SK-N-DZ (cell line): ENCODE measurements around the gene MED27.

Source experiments
- DNase-seq: peaks from one replicate; pipeline ENCODE4 v3.0.0-alpha.2; 2015; ENCODE audit warnings: low spot score

MED27 gene

DNA sequence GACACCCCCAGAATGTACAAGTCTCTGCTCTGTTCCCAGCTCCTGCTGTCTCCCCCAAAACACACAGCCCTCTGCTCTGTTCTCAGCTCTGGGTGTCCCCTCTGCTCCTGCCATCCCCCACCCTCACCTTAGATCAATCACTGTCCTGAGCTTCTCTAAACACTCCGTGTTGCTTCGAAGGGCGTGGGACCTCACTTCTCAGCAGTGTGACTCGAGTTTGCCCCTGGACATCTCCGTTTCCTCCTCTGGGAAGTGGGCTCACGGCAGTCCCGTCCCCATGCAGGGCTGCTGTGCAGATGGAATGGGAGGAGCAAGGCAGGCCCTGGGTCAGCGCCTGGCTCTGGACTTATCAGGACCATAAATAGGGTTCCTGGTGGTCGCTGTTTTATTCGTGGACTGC, 241.8 kb downstream of the MED27 start:
- DNase-seq = no peak

DNA sequence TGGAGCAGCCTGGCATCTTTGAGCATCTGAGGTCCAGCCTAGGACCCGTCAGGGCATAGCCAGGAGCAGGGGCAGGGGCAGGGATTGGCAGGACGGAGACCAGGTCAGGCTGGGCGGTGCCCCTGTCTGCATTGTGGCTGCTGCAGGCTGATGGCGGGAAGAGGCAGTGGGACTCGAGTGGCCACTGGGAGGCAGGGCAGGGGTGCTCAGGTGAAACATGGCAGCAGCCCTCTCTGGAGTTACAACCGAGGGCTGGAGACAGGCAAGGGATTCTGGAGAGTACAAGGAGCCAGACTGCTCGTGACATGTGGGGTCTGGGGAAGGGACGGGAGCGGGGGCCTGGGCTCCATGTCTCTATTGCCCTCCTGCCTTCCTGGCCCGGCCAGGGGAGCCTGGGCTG, 242.4 kb downstream of the MED27 start:
- DNase-seq = peak; percentile 58

DNA sequence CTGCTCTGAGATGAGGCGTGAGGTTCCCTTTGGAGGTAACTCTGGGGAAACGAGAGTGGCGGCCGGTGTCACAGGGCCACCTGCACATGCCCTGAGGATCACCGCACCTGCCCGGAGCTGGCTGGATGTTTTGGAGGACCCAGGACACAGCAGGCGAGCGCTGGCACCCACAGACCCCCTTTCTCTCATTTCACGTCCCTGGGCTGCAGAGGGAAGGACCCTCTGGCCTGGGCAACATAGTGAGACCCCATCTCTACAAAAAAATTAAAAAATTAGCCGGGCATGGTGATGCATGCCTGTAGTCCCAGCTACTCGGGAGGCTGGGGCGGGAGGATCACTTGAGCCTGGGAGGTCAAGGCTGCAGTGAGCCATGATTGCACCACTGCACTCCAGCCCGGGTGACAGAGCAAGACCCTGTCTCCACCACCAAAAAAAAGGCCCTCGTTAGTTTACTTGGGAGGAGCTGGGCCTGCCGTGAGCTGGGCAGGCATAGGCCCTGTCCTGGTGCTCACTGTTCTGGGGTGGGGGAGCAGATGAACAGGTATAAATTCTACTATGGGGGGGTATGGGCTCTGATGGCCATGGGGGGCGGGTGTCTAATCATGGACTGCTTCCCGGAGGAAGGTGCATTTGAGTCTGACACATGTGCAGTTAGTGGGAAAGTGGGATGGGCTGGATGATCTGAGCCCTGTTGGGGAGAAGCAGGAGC, 242.9 kb downstream of the MED27 start:
- DNase-seq = no peak

DNA sequence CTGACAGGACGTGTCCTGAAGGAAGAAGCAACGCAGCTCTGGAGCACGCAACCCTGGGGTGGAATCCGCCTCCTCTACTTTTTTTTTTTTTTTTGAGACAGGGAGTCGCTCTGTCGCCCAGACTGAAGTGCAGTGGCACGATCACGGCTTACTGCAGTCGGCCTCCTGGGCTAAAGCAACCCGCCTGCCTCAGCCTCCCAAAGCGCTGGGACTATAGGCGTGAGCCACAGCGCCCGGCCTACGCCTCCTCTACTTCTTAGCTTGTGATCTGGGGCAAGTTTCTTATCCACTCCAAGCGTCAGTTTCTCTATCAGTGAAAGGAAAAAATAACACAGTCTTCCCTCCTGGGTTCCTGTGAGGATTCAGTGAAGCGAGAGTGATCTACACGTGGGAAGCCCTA, 243.6 kb downstream of the MED27 start:
- no peak for DNase-seq

DNA sequence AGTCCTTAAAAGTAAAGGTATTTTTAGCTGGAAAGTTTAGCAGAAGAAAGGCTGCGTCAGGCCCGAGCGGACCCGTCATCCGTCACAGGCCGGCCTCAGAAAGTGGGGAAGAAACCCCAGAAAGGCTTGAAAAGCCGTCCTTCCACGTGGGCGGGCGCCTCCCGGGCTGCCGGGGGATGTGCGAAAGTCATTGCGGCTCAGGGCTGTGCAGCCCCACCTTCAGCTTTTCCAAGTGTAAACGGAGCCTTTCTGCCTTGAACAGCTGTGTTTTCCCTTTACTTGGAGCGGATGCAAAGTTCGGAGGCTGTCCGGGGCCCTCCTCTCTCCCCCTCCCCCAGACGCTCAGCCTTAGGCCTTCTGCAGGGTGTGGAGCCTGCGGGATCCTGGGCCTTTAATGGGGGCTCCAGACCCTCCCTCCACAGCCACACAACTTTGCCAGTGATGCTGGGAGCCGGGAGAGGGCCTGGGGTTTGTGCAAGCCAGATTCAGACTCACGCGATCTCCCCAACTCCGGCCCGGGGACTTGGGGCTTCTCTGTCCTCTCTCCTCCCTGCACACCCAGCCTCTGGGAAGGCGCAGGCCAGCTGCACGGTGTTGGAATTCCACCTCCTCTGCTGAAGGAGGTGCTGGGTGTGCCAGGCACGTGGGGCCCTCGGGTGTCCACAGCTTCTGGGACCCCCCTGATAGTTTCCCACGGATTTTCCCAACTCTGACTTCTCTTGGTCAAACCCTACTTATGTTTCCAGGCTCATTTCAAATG, 244.3 kb downstream of the MED27 start:
- DNase-seq = no peak

DNA sequence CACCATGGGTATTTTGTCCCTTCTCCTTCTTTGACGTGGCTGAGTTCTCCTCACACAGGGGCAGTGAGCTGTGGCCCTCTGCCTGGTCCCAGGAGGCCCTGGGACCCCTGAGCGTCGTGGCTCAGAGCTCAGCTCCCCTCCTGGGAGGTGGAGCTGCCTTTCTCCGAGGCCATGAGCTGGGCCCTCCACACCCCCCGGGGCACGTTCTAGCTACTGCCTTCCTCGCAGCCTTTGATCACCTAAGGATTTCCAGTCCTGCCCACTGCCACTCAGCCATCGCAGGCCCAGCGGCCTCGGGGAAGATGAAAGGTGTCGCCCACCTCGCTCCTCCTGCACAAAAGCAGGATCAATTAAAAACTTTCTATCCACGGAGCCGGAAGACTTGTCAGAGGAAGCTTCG, 244.9 kb downstream of the MED27 start:
- DNase-seq = no peak

DNA sequence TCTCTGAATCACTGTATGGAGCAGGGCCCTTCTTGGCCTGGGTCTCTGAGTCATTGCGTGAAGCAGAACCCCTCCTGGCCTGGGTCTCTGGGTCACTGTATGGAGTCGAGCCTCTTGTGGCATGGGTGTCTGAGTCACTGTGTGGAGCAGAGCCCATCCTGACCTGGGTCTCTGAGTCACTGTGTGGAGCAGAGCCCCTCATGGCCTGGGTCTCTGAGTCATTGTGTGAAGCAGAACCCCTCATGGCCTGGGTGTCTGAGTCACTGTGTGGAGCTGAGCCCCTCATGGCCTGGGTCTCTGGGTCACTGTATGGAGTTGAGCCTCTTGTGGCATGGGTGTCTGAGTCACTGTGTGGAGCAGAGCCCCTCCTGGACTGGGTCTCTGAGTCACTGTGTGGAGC, 245.8 kb downstream of the MED27 start:
- DNase-seq = no peak

DNA sequence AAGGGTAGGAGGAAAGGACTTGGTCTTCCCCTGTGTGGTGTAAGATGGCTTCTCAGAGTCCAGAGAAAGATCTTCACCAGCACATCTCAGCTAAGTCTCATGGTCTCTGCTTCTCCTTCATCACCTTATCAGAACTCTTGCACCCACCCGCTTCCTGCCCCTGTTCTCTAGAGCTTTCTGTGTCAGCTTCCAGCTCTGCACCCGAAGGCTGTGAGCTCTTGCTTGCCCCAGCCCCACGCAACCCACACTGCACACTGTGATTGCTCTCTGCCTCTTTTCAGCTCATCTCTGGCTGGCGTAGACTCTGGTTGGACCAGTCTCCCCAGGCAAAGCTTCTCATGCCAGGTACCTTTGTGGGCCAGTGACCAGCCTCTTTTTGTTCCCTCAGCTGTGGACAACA, 246.6 kb downstream of the MED27 start:
- DNase-seq = no peak

DNA sequence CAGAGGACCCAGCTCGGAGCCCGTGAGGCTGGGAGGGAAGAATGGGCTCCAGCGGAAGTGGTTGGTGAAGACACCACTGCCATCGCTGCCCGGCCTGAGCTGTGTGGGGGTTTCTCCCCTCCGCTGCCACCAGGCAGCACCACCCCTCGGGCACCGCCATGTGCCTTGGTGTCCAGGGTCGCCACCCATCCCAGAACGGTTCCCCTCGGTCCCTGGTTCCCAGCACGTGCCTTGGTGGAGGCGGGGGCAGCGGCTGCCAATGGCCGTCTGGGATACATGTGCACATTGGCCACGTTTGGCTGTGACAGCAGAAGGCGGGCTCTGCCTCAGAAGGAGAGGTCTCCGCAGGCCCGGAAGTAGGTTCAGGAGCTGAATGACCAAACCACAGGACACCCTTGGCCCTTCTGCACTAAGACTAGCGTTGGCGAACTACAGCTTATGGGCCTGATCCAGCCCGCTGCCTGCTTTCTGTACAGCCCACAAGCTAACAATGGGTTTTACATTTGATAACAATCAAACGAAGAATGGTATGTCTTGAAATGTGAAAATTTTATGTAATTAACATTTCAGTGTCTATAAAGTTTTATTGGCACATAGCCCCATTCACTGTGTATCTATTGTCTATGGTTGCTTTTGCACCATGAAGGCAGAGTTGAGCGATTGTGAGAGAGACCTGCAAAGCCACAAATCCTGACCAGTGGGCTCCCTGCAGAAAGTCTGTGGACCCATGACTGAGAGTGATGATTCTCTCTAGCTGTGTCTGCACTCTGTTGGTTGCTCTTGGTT, 248.1 kb downstream of the MED27 start:
- no peak for DNase-seq

DNA sequence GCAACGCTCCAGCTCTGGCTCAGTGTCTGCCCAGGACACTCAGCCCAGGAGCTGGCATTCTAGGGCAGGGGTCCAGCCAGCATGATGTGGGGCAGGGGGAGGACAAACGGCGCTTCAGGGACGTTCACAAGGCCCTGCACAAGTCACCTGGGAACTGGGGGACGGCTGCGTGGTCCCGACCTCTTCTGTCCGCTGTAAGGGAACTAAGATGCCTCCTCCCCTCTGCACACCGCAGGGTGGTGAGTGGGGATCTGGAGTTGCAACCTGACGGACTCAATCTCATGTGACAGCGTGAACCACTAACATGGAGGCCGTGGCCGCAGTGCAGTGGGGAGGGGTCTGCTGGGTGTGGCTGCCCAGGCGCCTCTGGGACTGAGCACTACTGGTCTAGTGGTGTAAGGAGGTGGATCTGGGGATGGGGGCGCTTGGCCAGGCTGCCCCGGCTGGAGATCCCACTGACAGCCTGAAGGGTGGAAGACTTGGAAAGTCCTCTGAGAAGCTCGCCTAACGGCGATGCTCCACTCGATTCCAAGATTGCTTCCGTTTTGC, 251.8 kb downstream of the MED27 start:
- no peak for DNase-seq

DNA sequence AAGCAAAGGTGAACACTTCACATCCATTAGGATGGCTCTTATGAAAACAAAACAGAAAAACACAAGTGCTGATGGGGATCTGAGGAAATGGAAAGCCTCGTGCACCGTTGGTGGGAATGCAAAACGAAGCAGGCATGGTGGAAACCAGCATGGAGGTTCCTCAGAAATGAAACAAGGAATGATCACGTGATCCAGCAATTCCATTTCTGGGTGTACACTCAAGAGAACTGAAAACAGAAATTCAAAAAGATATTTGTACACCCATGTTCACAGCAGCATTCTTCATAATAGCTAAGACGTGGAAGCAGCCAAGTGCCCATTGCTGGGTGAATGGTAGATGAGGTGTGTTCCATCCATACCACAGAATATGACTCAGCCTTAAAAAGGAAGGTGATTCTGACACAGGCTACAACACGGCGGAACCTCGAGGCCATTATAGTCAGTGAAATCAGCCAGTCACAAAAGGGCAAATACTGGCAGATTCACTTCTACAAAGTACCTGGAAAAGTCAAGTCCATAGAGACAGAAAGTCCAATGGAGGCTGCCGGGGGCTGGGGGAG, 252.6 kb downstream of the MED27 start:
- no peak for DNase-seq

DNA sequence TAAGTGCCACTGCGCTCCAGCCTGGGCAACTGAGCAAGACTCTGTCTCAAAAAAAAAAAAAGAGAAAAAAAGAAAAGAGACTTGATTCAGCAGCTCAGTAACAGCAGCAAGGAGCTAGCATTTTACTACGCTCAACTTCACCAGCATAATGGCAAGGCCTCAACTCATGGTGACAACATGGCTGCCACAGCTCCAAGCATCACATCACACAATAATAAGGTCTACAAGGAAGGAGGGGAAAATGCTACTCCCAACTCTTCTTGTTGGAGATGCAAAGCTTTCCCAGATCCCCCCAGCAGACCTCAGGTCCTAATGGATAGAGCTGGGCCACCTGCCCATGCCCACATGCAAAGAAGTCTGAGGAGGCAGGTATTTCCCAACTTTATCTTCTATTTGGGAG, 253.6 kb downstream of the MED27 start:
- DNase-seq = no peak

DNA sequence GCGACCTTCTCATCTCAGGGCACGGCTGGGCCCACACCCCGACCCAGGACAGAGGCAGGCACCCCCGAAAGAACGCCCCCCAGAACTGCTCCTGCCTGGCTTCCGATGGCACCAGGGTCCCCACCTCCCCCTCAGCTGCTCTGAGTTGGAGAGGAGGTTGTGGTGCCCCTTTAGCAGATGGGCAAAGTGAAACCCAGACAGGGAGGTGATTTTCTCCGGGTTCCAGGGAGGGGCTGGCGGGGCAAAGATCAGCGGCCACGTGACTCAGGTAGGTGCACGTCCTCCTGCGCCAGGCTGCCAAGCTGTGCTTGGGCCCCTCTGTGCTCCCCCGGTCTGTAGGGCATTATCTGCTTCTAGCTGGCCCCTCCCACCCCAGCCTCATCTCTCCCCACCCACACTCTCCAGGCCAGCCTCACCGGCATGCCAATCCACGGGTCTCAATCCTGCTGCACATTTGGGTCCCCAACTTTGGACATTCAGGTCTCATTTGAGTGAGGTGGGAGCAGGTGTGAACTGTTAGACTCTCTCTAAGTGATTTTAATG, 254.6 kb downstream of the MED27 start:
- DNase-seq = no peak

DNA sequence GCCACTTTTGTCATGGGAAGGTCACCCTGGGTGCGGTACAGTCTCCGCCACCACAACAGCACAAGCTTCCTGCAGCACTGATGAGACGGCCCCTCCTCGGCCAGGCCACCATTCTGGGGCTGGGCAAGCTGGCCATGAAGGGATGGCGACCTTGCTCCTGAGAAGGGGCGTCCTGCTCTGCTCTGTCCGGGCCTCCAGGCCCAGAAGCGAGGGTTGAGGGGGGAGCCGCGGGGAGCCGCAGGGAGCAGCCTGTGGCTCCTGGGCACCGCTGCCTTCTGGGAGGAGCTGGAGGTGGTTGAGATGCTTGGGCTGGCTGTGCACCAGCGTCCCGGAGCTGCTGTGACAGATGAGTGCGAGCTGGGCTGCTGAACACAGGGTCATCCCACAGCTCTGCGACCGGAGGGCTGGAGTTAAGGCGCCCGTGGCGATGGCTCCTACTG, 255.5 kb downstream of the MED27 start:
- no peak for DNase-seq

DNA sequence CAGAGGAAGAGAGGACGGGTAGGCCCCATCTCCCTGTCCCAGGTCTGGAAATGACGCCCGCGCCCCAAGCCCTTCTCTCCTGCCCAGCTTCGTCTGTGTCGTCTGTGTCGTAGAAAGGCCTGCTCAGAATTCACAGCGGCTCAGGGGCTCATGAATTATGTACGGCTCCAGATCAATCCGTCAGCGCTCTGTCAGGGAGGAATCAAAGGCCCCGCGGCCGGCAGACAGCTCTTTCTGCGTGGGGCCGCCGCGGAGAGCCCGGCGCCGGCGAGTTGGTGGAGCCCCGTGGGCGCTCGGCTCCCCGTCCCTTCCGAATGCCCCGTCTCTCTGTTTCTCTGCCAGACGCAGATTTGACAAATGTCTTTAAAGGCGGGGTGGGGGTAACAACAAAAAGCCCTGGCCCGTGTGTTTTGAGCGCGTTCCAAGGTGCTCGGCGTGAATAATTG, 255.9 kb downstream of the MED27 start:
- DNase-seq = no peak

DNA sequence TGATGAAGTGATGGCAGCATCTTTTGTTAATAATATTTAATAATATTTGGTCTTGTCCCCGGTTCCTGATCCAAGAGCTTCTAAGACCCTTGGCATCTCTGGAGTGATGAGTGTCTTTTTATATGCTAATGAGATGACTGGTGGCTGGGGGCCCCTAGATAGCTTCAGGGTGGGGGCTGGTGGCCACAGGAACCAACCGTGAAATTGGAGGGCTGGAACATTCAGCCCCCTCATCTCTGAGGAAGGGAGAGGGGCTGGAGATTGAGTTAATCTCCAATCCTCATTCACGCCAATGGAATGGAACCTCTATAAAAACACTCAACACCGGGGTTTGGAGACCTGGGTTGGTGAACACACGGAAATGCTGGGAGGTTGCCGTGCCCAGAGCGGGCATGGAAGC, 261.6 kb downstream of the MED27 start:
- DNase-seq = no peak

DNA sequence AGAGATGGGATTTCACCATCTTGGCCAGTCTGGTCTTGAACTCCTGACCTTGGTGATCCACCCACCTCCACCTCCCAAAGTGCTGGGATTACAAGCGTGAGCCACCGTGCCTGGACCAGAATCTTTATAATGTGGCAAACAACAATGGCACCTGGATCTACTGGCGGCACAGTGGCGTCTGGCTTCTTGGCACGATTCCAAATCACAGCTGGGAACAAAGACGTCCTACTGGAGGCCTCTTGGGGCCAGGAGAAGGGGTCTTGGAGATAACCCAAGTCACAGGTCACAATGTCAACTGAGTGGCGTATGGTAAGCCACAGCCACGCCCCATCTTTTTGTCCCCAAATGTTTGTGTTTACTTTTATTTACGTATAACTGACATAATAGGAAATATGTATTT, 262.0 kb downstream of the MED27 start:
- peak; percentile 52 for DNase-seq

DNA sequence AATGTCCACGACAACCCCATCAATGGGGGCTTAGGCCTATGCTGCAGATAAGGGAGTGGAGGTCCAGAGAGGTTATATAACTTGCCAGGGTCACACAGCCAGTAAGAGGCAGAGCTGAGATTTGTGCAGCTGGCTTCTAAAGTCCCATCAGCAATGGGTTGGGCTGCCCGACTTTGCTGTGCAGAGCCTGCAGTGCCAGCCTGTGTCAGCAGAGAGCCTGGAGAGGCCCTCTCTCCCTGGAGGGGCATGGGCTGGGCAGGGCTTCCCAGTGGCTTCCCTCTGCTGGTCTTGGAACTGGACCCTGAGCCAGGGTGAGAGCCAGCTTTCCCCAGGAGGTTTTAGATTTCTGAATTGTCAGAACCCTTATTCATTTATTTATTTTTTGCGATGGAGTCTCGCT, 262.6 kb downstream of the MED27 start:
- no peak for DNase-seq

DNA sequence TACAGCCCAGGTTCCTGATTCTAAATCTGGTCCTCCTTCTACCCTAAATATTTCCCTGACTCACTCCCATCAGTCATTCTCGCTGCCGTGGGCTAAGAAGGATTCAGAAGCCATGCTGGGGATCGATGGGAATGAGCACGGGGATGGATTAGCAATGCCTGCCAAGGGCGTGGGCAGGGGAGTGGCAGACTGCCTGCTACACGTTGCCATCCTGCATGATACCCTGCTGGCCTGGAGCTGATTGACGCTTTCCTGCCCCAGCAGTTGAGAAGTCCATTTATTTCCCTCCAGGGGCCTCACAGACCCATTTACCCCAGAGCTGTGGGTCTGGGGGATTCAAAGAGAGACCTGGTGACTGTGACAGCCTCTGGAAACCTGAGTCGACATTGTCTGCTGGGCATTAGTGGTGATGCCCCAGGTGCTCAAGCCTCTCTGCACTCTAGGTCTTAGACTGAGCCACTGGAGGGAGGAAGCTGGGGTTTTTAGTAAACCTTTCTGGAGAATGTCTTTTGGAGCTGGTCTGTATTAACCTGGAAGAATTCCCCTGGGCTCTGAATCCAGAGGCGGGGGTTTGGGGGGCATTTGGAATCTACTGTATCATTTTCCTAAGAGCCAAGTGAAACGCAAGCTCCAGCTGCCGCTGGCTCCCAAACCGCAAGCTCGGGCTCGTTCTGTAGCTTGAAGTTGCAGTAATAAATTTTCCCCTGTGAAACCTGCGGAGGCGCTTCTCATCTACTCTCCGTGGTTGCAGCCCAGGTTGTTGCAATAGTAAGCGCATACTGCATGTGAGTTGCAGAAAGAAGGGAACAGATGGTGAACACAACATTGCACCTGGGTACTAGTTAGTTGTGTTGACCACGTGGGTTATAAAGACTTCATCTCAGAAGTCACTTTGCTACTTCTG, 263.4 kb downstream of the MED27 start:
- no peak for DNase-seq

DNA sequence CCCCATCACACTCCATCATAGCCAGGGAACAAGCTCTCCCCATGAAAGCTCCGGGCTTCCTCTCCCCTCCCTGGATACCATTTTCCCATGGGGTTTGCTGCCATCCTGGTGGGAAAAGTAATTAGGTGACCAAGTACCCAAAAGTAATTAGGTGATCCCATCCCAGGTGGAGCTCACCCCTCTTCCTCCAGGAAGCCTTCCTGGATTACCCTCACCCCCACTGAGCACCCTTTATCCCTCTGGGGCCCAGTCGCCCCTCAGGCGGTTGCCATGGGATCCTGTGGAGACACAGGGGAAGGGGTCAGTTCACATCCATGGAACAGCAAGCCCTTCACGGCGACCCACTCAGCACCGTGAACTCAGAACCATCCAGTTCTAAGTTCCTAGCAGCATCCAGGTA, 265.0 kb downstream of the MED27 start:
- DNase-seq = no peak

DNA sequence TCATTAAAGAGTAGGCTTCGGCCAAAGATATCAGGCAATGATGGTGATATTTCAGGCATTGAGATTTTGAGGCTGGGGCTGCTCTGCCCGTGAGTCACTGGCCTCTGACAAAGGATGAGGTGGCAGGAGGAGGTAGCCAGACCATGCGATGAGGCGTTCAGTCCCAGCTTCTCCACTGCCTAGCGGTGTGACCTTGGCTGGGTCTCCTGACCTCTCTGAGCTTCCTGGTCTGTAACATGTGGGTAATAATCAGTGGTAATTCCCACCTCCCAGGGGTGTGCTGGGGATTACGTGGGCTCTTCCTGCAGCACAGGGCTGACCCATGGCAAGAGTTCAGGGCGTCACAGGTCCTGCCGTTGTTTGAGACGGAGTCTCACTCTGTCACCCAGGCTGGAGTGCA, 266.6 kb downstream of the MED27 start:
- no peak for DNase-seq
